Tibial artery (tissue), 4 donors: ENCODE results near the gene MEN1.

Source experiments
- DNase-seq, 2 donors: peaks; one replicate each; pipeline ENCODE4 v3.0.0-alpha.2; 2019
- H3K27ac ChIP-seq, 2 donors: fragments of 200-600 bp; sonication (generic) in 1 of 2; 1 replicate in 1 of 2; 2 replicates in 1 of 2; pipeline ENCODE4 v1.5.1; 2018 to 2019; ENCODE audit warnings: mild to moderate bottlenecking in 1 of 2
- H3K27me3 ChIP-seq, 2 donors: fragments of 200-600 bp; sonication (generic) in 1 of 2; one replicate each; pipeline versions ENCODE4 v1.5.1 to v1.6.0; 2016 to 2019
- H3K36me3 ChIP-seq, 3 donors: fragments of 200-600 bp; sonication (generic) in 2 of 3; one replicate each; pipeline ENCODE4 v1.5.1; 2016 to 2019; ENCODE audit warnings: mild to moderate bottlenecking in 2 of 3
- H3K4me1 ChIP-seq, 4 donors: fragments of 200-600 bp; sonication (generic) in 2 of 4; 1 replicate in 3 of 4; 2 replicates in 1 of 4; pipeline ENCODE4 v1.5.1; 2016 to 2019
- H3K4me3 ChIP-seq, 2 donors: fragments of 200-600 bp; sonication (generic) in 1 of 2; 1 replicate in 1 of 2; 2 replicates in 1 of 2; pipeline ENCODE4 v1.5.1; 2018 to 2019; ENCODE audit warnings: mild to moderate bottlenecking in 2 of 2
- H3K9me3 ChIP-seq, 3 donors: fragments of 200-600 bp; sonication (generic) in 1 of 3; one replicate each; pipeline ENCODE4 v1.5.1; 2016 to 2019
- CTCF ChIP-seq, 2 experiments: fragments of 200-600 bp in 1 of 2; fragments of 450-650 bp in 1 of 2; IDR thresholded peaks; one replicate each; pipeline ENCODE4 v1.5.1; 2017 to 2019; ENCODE audit warnings: antibody characterized with exemption in 2 of 2, mild to moderate bottlenecking in 1 of 2, moderate library complexity in 1 of 2
- intact Hi-C: fragments of 100-400 bp; cut with DNase I; formaldehyde crosslinking; loops from one replicate; pipeline ENCODE4 v1.15.0; 2023; ENCODE audit warnings: low total_unique reads

MEN1 gene

DNA sequence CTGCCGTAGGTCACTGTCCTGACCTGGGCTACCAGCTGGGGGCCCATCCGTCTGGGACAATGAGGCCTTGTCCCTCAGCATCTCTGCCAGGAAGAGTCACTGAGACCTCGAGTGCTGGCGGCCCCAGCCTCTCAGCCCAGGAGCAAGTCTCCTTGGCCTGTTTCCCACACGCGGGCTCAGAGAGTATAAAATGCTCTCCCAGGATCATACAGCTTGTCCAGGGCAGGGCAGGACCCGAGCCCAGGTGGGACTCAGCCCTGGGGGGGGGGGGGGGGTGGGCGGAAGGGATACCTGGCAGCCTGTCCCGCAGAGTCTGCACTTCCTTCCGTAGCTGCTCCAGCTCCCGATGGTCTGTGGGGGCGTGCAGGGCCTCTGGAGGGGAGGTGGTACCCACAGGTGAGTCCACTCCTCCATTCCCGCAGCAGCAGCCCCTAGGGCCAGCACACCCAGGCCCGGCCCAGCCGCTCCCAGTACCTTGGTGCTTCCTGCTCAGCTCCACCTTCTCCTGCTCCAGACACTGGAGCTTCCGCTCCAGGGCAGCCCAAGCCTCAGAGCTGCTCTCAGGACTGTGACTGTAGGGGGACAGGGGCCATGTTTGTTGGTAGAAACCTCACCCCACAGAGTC, 26.2 kb upstream of the MEN1 start:
- DNase-seq, result no peak
- Histone ChIP-seq H3K27me3 (no peaks in the 10 kb centered on the region), H3K9me3 (no peaks in the 10 kb centered on the region), H3K4me1 (peaks cover 0 to 13% (median 0%) of the 10 kb centered on the region in 4 donors), H3K4me3 (no peak overlapping the region), H3K27ac (no peak overlapping the region), H3K36me3 (peaks cover 0 to 61% (median 0%) of the 10 kb centered on the region in 3 donors)
- intact Hi-C loops, result no loop called here
- no peak for TF ChIP-seq CTCF (IDR thresholded peaks at IDR 0.05)

DNA sequence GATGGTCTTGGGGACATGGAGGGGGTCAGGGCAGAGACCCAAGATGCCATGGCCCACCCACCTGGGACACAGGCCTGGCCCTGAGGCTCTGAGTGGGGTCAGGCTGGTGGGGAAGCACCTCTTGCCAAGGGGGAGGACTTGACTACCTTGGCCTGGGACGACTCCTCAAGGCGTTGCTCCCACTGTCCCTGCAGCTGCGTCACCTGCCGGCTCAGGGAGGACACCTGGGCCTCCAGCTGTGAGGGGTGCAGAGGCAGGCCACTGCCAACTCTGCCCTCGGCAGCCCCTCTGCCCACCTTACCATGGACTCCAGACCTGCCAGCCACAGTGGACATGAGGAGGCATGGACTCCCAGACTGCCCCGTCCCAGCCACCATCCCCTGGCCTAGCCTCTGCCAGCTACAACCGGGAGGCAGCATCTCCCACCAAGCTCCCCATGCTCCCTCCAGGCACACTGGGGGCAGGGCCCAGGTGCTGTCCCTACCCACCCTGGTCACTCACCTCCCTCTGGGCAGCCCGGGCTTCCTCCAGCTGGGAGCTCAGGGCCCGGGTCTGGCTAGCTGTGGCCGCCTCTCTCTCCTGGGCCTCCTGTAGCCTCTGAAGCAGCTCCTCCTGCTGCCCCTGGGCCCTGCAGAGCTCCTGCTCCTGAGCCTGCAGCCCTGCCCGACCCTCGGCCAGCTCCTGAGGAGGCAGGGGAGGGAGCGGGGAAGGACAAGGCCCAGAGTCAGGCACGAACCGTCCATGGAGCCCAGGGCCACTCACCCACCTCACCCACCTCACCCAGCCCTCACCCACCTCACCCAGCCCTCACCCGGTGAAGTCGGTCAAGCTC, 25.5 kb upstream of the MEN1 start:
- no peak for TF ChIP-seq CTCF (IDR thresholded peaks at IDR 0.05)
- intact Hi-C loops, result no loop called here
- Histone ChIP-seq H3K27me3 (no peaks in the 10 kb centered on the region), H3K4me3 (no peak overlapping the region), H3K27ac (no peak overlapping the region), H3K9me3 (no peaks in the 10 kb centered on the region), H3K4me1 (peaks cover 0 to 13% (median 0%) of the 10 kb centered on the region in 4 donors), H3K36me3 (peaks cover 0 to 67% (median 0%) of the 10 kb centered on the region in 3 donors)
- DNase-seq, result no peak

DNA sequence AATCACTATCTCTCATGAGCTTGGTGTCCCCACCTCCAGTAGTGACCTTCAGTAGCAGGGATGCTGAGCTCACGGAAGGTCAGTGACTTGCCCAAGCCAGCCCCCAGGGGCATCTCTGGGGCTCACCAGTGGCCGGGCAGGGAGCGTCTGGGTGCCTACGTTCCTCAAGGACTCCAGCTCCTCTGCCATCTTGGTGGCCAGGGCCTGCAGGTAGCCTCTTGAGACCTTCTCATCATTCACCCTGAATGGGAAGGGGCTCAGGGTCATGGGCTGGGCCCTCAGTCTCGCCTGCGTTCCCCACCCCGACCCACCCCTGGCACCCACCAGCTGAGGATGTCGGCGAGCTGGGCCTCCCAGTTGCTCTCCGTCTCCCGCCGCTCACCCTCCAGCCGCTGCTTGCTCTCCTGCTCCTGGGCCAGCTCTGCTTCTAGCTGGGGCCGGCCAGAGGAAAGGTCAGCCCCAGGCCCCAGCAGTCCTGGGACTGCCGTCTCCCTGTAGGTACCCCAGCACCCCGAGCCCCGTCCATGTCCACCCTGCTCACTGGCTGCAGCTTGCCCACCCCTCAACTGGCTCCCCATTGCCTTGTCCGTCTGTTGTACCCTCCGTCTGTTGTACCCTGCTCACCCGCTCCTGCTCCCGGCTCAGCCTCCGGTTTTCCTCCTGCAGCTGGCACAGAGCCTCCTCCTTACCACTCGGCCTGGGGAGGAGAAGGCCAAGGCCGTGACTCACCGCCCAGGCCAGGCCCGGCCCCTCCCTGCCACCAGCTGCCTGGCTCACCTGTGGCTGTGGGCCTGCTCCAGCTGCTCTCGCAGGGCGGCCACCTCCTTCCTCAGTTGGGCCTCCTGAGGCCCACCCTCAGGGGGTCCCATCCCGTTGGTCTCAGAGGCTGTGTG, 24.6 kb upstream of the MEN1 start:
- H3K4me3 ChIP-seq, result no peak overlapping the region
- H3K4me1 ChIP-seq, result peaks cover 0 to 13% (median 0%) of the 10 kb centered on the region in 4 donors
- H3K27ac ChIP-seq, result no peak overlapping the region
- TF ChIP-seq CTCF (IDR thresholded peaks at IDR 0.05), result no peak
- H3K36me3 ChIP-seq, result peaks cover 0 to 69% (median 0%) of the 10 kb centered on the region in 3 donors
- no peaks in the 10 kb centered on the region for H3K27me3 ChIP-seq
- intact Hi-C loops, result no loop called here
- H3K9me3 ChIP-seq, result no peaks in the 10 kb centered on the region
- DNase-seq, result no peak

GRCh38 chr11:64834031-64834722, 23.8 kb upstream of the MEN1 start:
- Histone ChIP-seq H3K27ac (no peak overlapping the region), H3K4me1 (peaks cover 0 to 13% (median 0%) of the 10 kb centered on the region in 4 donors), H3K27me3 (no peaks in the 10 kb centered on the region), H3K4me3 (no peak overlapping the region), H3K9me3 (no peaks in the 10 kb centered on the region), H3K36me3 (peaks cover 0 to 69% (median 0%) of the 10 kb centered on the region in 3 donors)
- no peak for TF ChIP-seq CTCF (IDR thresholded peaks at IDR 0.05)
- intact Hi-C loops, result no loop called here
- no peak for DNase-seq

- peaks cover 0 to 69% (median 0%) of the 10 kb centered on the region in 3 donors for H3K36me3 ChIP-seq
- H3K9me3 ChIP-seq, result no peaks in the 10 kb centered on the region
- no peak for TF ChIP-seq CTCF (IDR thresholded peaks at IDR 0.05)
- H3K4me1 ChIP-seq, result peaks cover 0 to 13% (median 0%) of the 10 kb centered on the region in 4 donors
- H3K27me3 ChIP-seq, result no peaks in the 10 kb centered on the region
- no peak overlapping the region for H3K4me3 ChIP-seq
- intact Hi-C loops, result no loop called here
- H3K27ac ChIP-seq, result no peak overlapping the region
- DNase-seq, result no peak
Observed at GRCh38 chr11:64833509-64833908, 23.2 kb upstream of the MEN1 start.
